Daoy (cell line): ENCODE measurements around the gene C19orf18. TPM values are rescaled to one million over a fixed set of nuclear protein-coding genes. Genes with fewer than 3 reads are reported as not detected.
A peak's percentile ranks its signal among the peaks of the same experiment; 100 is the strongest.
"Not testable (repeated sequence)": the region's sequence is repeated elsewhere in the genome, so short reads cannot be mapped to it uniquely, and the experiment has no call there.

Source experiments
- DNase-seq: peaks from one replicate; pipeline ENCODE4 v3.0.0-alpha.2; 2015; ENCODE audit warnings: low read depth
- total RNA-seq: library from RNA; depleted of rRNA; stranded (reverse); fragments of >200 nt; shearing (Covaris generic); gene quantifications from 2 replicates; pipeline ENCODE4 v1.2.3, GENCODE V29; 2014; rRNA removed

C19orf18 gene
- 0.11 TPM in 1 of 2 replicates, not detected in the other for total RNA-seq

- DNase-seq = no peak
Observed at GRCh38 chr19:57974434-57974833, at the start of gene C19orf18. TSS of gene C19orf18 (minus strand) at chr19:57974534. CDS start at chr19:57974432, 102 bp downstream.

GRCh38 chr19:58022283-58022660, 47.9 kb upstream of the C19orf18 start:
- DNase-seq = no peak

- DNase-seq = peak; percentile 19
Observed at GRCh38 chr19:58021541-58022282, 47.4 kb upstream of the C19orf18 start.

- DNase-seq = no peak
Observed at GRCh38 chr19:58020129-58020528, 45.8 kb upstream of the C19orf18 start.

GRCh38 chr19:58014141-58014540, 39.8 kb upstream of the C19orf18 start:
- DNase-seq = no peak

- DNase-seq = no peak
Observed at GRCh38 chr19:58010507-58010906, 36.2 kb upstream of the C19orf18 start.

- peak; percentile 82 for DNase-seq
Observed at GRCh38 chr19:58009666-58010301, 35.5 kb upstream of the C19orf18 start.

- no peak for DNase-seq
Observed at GRCh38 chr19:58009301-58009665, 34.9 kb upstream of the C19orf18 start.

GRCh38 chr19:58008877-58009276, 34.5 kb upstream of the C19orf18 start:
- DNase-seq = not testable (repeated sequence)

GRCh38 chr19:58007285-58007684, 33.0 kb upstream of the C19orf18 start:
- DNase-seq = no peak

- DNase-seq = no peak
Observed at GRCh38 chr19:58003174-58003828, 29.0 kb upstream of the C19orf18 start.

GRCh38 chr19:58002384-58003173, 28.2 kb upstream of the C19orf18 start, which contains the start of gene ZNF606:
TSS of gene ZNF606 (minus strand) at chr19:58002820. CDS start at chr19:58001319, 1,501 bp downstream.
- peak; percentile 94 for DNase-seq

GRCh38 chr19:58001895-58002369, 27.6 kb upstream of the C19orf18 start:
- peak; percentile 21 for DNase-seq

GRCh38 chr19:58000677-58001076, 26.3 kb upstream of the C19orf18 start:
- DNase-seq = no peak

- DNase-seq = no peak
Observed at GRCh38 chr19:57992841-57993240, 18.5 kb upstream of the C19orf18 start.

GRCh38 chr19:57978586-57979289, 4.4 kb upstream of the C19orf18 start:
- no peak for DNase-seq

GRCh38 chr19:57964761-57965160, 9.6 kb downstream of the C19orf18 start:
- no peak for DNase-seq

- no peak for DNase-seq
Observed at GRCh38 chr19:57961785-57962184, 12.5 kb downstream of the C19orf18 start.

GRCh38 chr19:57954996-57955395, 19.3 kb downstream of the C19orf18 start:
- no peak for DNase-seq

GRCh38 chr19:57949702-57950101, 24.6 kb downstream of the C19orf18 start:
- DNase-seq = no peak

- DNase-seq = no peak
Observed at GRCh38 chr19:57949296-57949695, 25.0 kb downstream of the C19orf18 start.
